Measurements from ENCODE around the gene RORC.

Gene RORC

DNA sequence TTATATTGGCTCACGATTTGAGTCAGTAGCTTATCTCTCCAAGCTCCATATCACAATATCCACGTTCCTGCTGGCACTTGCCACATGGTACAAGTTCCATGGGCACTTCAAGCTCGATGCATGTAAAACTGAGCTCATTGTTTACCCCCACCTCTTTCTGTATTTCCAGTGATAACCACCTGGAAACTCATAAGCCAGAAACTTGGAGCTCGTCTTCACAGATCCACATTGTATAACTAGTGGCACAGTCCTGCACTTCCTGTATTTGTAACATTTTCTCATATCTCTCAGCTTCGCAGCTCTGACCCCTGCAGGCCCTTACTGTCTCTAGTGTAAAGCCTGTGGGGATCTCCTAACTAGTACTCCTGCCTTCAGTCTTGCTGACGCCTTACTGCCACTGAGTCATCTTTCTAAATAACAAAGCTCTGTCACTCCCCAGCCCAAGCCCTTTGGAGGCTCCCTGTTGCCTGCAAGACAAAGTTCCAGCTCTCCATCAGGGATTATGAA is 14.5 kb upstream of the RORC start:
- H3K27me3 Mint-ChIP-seq (ENCODE audit: low read depth), result peaks cover 49% of the 10 kb centered on the region
- no peak overlapping the region for H3K27ac Mint-ChIP-seq
- H3K9me3 Mint-ChIP-seq, result no peaks in the 10 kb centered on the region
- no peaks in the 10 kb centered on the region for H3K36me3 Mint-ChIP-seq (ENCODE audit: low read depth)
- TF ChIP-seq, protein P1, sequence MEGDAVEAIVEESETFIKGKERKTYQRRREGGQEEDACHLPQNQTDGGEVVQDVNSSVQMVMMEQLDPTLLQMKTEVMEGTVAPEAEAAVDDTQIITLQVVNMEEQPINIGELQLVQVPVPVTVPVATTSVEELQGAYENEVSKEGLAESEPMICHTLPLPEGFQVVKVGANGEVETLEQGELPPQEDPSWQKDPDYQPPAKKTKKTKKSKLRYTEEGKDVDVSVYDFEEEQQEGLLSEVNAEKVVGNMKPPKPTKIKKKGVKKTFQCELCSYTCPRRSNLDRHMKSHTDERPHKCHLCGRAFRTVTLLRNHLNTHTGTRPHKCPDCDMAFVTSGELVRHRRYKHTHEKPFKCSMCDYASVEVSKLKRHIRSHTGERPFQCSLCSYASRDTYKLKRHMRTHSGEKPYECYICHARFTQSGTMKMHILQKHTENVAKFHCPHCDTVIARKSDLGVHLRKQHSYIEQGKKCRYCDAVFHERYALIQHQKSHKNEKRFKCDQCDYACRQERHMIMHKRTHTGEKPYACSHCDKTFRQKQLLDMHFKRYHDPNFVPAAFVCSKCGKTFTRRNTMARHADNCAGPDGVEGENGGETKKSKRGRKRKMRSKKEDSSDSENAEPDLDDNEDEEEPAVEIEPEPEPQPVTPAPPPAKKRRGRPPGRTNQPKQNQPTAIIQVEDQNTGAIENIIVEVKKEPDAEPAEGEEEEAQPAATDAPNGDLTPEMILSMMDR (IDR thresholded peaks at IDR 0.05; ENCODE audit: unreplicated experiment in 3 of 3), result no peak
- H3K4me1 Mint-ChIP-seq, result peaks cover 7% of the 10 kb centered on the region
- no peak overlapping the region for H3K4me3 Mint-ChIP-seq

DNA sequence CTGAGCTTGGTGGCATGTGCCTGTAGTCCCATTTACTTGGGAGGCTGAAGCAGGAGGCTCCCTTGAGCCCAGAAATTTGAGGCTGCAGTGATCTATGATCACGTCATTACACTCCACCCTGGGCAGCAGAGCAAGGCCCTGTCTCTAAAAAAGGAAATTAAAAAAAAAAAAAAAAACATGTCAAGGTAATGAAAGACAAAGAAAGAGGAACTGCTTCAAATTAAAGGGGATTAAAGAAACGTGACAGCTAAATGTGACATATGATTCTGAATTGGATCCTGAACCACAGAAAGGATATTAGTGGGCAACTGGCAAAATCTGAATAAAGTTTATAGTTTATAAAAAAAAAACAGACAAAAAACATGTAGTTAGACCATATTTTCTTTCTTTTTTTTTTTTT is 11.8 kb upstream of the RORC start:
- Mint-ChIP-seq H3K4me3 (no peak overlapping the region), H3K27ac (no peak overlapping the region), H3K4me1 (no peaks in the 10 kb centered on the region), H3K27me3 (ENCODE audit: low read depth) (peaks cover 70% of the 10 kb centered on the region), H3K36me3 (ENCODE audit: low read depth) (no peaks in the 10 kb centered on the region), H3K9me3 (no peaks in the 10 kb centered on the region)
- TF ChIP-seq, protein P1 (IDR thresholded peaks at IDR 0.05; ENCODE audit: unreplicated experiment in 3 of 3), result no peak

GRCh38 chr1:151841141-151841540 is 9.5 kb upstream of the RORC start:
- H3K36me3 Mint-ChIP-seq (ENCODE audit: low read depth), result no peaks in the 10 kb centered on the region
- H3K4me1 Mint-ChIP-seq, result peaks cover 13% of the 10 kb centered on the region
- H3K27me3 Mint-ChIP-seq (ENCODE audit: low read depth), result peaks cover 78% of the 10 kb centered on the region
- peaks cover 3% of the 10 kb centered on the region for H3K9me3 Mint-ChIP-seq
- H3K4me3 Mint-ChIP-seq, result no peak overlapping the region
- H3K27ac Mint-ChIP-seq, result no peak overlapping the region
- TF ChIP-seq, protein P1 (IDR thresholded peaks at IDR 0.05; ENCODE audit: unreplicated experiment in 3 of 3), result no peak

- Mint-ChIP-seq H3K27me3 (ENCODE audit: low read depth) (peaks cover 79% of the 10 kb centered on the region), H3K4me1 (peaks cover 13% of the 10 kb centered on the region), H3K4me3 (peak overlapping the region; percentile 75 to 78 (median 75)), H3K9me3 (peaks cover 3% of the 10 kb centered on the region), H3K27ac (no peak overlapping the region), H3K36me3 (ENCODE audit: low read depth) (no peaks in the 10 kb centered on the region)
- TF ChIP-seq, protein P1 (IDR thresholded peaks at IDR 0.05; ENCODE audit: unreplicated experiment in 3 of 3), result no peak
Observed at GRCh38 chr1:151840421-151840820, 8.8 kb upstream of the RORC start.

- Mint-ChIP-seq H3K36me3 (ENCODE audit: low read depth) (no peaks in the 10 kb centered on the region), H3K27ac (no peak within 1 kb of the TSS), H3K9me3 (peaks cover 3% of the 10 kb centered on the region), H3K27me3 (ENCODE audit: low read depth) (peaks cover 84% of the 10 kb centered on the region), H3K4me3 (peak within 1 kb of the TSS; percentile 75 to 78 (median 75)), H3K4me1 (peaks cover 13% of the 10 kb centered on the region)
- TF ChIP-seq, protein P1 (IDR thresholded peaks at IDR 0.05; ENCODE audit: unreplicated experiment in 3 of 3), result no peak
Observed at GRCh38 chr1:151839457-151840403, 8.1 kb upstream of the RORC start, which contains the start of gene C2CD4D. C2CD4D (minus strand) TSS chr1:151839820; CDS start chr1:151838989, 831 bp downstream.
